GM10266 (cell line): ENCODE measurements around the gene KCNJ10.

Experiments used
- DNase-seq: peaks from one replicate; pipeline ENCODE4 v3.0.0; 2012; ENCODE audit errors: extremely low spot score
- TF ChIP-seq, protein P1 (sequence below): IDR thresholded peaks from 2 replicates; pipeline ENCODE4 v1.5.1; 2012; ENCODE audit warnings: mild to moderate bottlenecking, low read depth; ENCODE audit not compliant: control insufficient read depth, insufficient read depth; ENCODE audit errors: missing control alignments

The KCNJ10 gene

DNA sequence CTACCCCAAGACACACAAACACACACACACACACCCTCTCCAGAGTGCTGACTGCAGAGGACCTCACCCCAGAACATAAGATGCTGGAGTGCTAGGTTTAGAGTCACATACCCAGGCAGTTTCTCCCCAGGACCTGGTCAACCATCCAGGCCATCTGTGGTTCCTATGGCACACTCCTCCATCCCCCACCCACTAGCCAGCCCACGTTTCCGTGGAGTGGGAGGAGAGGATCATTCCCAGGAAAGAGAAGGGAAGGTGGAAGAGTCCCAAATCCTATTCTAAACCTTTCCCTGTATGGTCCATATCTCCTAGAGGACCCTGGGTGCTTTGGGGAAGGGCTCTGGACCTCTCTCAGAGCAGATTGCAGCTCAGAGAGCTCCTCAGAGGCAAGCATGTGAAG, 12.5 kb upstream of the KCNJ10 start:
- DNase-seq = no peak
- TF ChIP-seq, protein P1, sequence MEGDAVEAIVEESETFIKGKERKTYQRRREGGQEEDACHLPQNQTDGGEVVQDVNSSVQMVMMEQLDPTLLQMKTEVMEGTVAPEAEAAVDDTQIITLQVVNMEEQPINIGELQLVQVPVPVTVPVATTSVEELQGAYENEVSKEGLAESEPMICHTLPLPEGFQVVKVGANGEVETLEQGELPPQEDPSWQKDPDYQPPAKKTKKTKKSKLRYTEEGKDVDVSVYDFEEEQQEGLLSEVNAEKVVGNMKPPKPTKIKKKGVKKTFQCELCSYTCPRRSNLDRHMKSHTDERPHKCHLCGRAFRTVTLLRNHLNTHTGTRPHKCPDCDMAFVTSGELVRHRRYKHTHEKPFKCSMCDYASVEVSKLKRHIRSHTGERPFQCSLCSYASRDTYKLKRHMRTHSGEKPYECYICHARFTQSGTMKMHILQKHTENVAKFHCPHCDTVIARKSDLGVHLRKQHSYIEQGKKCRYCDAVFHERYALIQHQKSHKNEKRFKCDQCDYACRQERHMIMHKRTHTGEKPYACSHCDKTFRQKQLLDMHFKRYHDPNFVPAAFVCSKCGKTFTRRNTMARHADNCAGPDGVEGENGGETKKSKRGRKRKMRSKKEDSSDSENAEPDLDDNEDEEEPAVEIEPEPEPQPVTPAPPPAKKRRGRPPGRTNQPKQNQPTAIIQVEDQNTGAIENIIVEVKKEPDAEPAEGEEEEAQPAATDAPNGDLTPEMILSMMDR = no peak

DNA sequence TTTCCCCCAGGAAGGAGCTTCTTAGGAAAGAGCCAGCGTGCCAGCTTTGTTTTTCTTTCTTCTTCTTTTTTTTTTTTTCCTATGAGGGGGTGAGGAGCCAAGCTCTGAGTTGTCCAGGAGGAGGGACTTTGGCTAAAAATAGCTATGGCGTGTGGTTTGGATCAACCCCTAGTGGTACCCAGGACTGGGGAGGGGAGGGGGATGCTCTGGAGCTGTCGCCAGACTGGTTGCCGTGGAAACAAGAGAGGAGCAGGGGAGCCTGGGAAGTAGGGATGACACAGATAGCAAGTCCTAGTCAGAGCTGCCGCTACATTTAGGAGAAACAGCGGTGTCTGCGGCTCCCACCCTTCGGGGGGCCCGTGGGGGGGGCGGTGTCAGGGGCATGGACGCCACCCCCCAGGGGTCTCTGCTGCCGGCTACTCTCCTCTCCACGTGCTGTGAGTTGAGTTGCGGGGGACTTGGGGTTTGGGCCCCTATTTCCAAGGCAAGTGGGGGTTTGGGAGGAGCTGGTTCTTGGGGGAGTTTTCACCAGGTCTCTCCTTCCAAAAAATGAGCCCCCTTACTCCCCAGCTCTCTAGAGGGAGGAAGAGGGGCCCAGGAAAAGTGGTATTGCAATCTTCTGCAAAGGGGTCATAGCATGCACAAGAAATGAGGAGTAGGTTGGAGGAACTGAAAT, 11.4 kb upstream of the KCNJ10 start, which contains the start of gene KCNJ9:
Gene KCNJ9 (plus strand): TSS at position 278 of the 676 bp plus-strand sequence. CDS start 2,493 bp downstream, outside the sequence.
- no peak for DNase-seq
- TF ChIP-seq, protein P1 = no peak

DNA sequence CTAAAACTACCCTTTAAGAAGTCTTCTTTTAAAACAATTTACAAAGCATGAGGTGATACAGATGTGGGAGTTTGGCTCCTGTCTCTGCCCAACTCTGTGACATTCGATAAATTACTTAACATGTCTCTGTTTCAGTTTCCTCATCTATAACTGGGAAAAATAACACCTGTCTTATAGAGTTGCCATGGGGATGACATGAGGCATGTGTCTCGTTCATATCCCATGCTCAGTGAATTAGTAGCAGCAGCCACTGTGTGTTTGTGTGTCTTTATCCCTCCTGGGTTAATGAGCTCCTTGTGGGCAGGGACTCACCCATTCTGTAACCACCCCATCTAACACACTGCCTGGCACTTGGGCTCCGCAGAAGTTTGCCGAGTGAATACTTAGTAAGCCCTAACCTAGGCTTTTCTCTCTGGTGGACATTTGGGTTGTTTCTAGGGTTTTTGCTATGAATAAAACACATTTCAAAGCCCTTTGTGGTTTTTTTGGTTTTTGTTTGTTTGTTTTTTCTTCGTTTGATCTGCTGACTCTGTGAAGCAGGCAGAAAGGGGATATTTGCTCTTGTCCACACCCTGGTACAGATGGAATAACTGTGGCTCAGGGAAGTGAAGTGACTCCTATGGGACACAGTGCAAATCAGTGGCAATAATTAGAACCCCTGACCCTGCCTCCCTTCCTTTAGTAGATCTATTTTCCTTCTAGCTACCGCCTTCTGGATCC, 10.6 kb upstream of the KCNJ10 start:
- TF ChIP-seq, protein P1 = no peak
- no peak for DNase-seq

DNA sequence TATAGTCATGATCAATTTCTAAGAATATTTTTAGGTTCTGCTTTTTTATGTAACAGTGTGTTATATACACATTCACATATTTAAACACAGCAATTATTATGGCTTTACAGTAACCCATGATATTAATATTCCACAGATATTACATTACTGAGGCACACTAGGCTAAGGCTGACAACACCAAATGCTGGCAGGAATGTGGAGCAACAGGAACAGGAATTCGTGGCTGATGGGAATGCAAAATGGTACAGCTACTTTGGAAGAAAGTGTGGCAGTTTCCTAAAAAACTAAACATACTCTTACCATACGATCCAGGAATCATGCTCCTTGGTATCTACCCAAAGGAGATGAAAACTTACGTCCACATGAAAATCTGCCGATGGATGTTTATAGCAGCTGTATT, 9.5 kb upstream of the KCNJ10 start:
- no peak for DNase-seq
- TF ChIP-seq, protein P1 = no peak

DNA sequence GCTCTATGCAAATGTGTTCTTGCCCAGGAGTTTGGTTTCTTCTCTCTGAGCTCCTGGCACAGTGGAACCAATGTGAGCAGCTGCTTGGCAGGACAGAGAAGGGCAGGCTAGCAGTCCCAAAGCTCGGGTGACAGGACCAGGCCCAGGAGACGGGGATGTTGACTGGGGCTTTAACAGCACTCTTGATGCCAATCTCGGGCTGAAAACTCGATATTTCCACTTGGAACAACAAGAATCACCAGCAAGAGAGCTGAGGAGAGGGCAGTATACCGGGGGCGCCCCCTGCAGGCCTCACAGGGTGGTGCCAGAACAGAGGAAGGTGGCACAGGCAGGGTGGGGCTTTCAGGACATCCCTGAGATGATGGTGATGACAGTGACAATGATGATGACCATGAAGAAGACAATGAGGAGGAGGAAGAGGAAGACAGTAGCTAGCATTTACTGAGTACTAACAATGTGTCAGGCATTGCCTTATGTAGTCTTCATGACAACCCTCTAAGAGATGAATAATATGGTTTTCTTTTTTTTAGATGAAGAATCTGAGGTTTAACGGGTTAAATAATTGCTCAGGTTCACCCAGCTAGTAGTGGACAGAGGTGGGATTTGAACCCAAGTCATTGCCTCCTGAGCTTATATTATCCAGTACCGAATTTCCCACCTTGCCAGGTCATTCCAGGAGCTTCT, 8.7 kb upstream of the KCNJ10 start:
- peak; percentile 82 for DNase-seq
- TF ChIP-seq, protein P1 = peak; percentile 80

DNA sequence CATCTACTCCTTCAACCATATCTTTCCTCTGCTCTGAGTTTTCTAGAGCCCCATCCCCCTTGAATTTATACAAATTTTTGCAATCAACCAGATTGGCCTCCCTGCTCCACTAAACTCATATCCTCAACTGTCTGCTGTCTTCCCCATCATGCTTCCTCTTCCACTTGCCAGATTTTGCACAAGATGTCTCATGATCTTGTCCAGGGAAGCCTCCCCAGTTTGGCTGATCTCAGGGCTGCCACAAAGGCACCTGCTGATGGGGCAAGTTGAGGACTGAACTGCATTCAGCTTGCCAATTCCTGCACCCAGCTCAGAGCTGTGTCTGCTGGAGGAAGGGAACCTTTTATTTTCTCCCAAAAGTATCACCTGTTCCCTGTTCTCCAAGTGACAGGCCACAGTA, 7.5 kb upstream of the KCNJ10 start:
- TF ChIP-seq, protein P1 = no peak
- no peak for DNase-seq

DNA sequence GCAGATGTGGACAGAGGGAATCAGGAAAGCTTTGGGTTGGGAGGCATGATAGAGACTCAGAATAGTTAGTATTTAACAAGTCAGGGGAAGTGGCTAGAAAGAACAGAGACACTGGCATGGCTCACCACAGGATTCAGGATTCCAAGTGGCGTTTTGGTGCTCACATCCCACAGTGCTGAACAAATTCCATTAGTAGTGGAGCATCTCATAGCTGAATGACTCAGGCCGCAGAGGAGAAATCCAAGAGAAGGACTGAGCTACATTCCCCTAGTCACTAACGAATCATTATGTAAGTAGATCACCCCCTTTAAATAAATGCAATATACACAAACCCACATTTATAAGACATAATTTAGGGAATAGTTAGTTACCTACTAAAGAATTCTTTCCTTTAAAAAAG, 6.3 kb upstream of the KCNJ10 start:
- DNase-seq = no peak
- TF ChIP-seq, protein P1 = no peak
